ENCODE measurements around the gene ARHGAP15. TPM values are rescaled to one million over a fixed set of nuclear protein-coding genes. Genes with fewer than 3 reads are reported as not detected.

ARHGAP15 gene
- total RNA-seq, 1 donor from 2014 or later: 7.0 TPM

GRCh38 chr2:143803936-143804335 lies 674.7 kb downstream of the ARHGAP15 start:
- no peaks in the 10 kb centered on the region for H3K27me3 ChIP-seq (ENCODE audit: low read depth)
- peaks cover 8% of the 10 kb centered on the region for H3K4me1 ChIP-seq
- no peak overlapping the region for H3K4me3 ChIP-seq
- TF ChIP-seq CTCF (IDR thresholded peaks at IDR 0.05; ENCODE audit: borderline replicate concordance): no peak
- H3K27ac ChIP-seq (replicated peaks): no peak overlapping the region
- H3K9me3 ChIP-seq (replicated peaks): peaks cover 2% of the 10 kb centered on the region
- intact Hi-C loops (cut with micrococcal nuclease): no loop called here
- no peaks in the 10 kb centered on the region for H3K36me3 ChIP-seq
- DNase-seq: no peak

GRCh38 chr2:143805666-143806065 lies 676.4 kb downstream of the ARHGAP15 start:
- H3K27me3 ChIP-seq (ENCODE audit: low read depth): no peaks in the 10 kb centered on the region
- peaks cover 8% of the 10 kb centered on the region for H3K4me1 ChIP-seq
- H3K9me3 ChIP-seq (replicated peaks): no peaks in the 10 kb centered on the region
- no peaks in the 10 kb centered on the region for H3K36me3 ChIP-seq
- no peak for DNase-seq
- no peak for TF ChIP-seq CTCF (IDR thresholded peaks at IDR 0.05; ENCODE audit: borderline replicate concordance)
- no peak overlapping the region for H3K4me3 ChIP-seq
- intact Hi-C loops (cut with micrococcal nuclease): no loop called here
- H3K27ac ChIP-seq (replicated peaks): no peak overlapping the region

GRCh38 chr2:143807192-143807591 lies 678.0 kb downstream of the ARHGAP15 start:
- H3K36me3 ChIP-seq: no peaks in the 10 kb centered on the region
- H3K27me3 ChIP-seq (ENCODE audit: low read depth): no peaks in the 10 kb centered on the region
- no peak for TF ChIP-seq CTCF (IDR thresholded peaks at IDR 0.05; ENCODE audit: borderline replicate concordance)
- no peak overlapping the region for H3K27ac ChIP-seq (replicated peaks)
- intact Hi-C loops (cut with micrococcal nuclease): no loop called here
- peaks cover 8% of the 10 kb centered on the region for H3K4me1 ChIP-seq
- DNase-seq: no peak
- H3K9me3 ChIP-seq (replicated peaks): no peaks in the 10 kb centered on the region
- H3K4me3 ChIP-seq: no peak overlapping the region

- peak; percentile 25 for DNase-seq
- H3K27ac ChIP-seq (replicated peaks): no peak overlapping the region
- H3K27me3 ChIP-seq (ENCODE audit: low read depth): no peaks in the 10 kb centered on the region
- TF ChIP-seq CTCF (IDR thresholded peaks at IDR 0.05; ENCODE audit: borderline replicate concordance): no peak
- no peak overlapping the region for H3K4me3 ChIP-seq
- intact Hi-C loops (cut with micrococcal nuclease): no loop called here
- H3K9me3 ChIP-seq (replicated peaks): no peaks in the 10 kb centered on the region
- H3K4me1 ChIP-seq: peaks cover 8% of the 10 kb centered on the region
- no peaks in the 10 kb centered on the region for H3K36me3 ChIP-seq
Measured at GRCh38 chr2:143807671-143808070, 678.5 kb downstream of the ARHGAP15 start.

- no peaks in the 10 kb centered on the region for H3K9me3 ChIP-seq (replicated peaks)
Measured at GRCh38 chr2:143808166-143808565, 678.9 kb downstream of the ARHGAP15 start.

More at GRCh38 chr2:143808166-143808565, 678.9 kb downstream of the ARHGAP15 start:
- H3K4me3 ChIP-seq: no peak overlapping the region
- H3K4me1 ChIP-seq: peaks cover 8% of the 10 kb centered on the region
- intact Hi-C loops (cut with micrococcal nuclease): no loop called here
- DNase-seq: no peak
- no peak for TF ChIP-seq CTCF (IDR thresholded peaks at IDR 0.05; ENCODE audit: borderline replicate concordance)
- H3K27me3 ChIP-seq (ENCODE audit: low read depth): no peaks in the 10 kb centered on the region
- H3K27ac ChIP-seq (replicated peaks): no peak overlapping the region
- H3K36me3 ChIP-seq: no peaks in the 10 kb centered on the region
